Fibroblast of mammary gland (primary cell): ENCODE data around the gene TP53I11.

Experiments
- DNase-seq: peaks from one replicate; pipeline ENCODE4 v3.0.0-alpha.2; 2010; ENCODE audit warnings: low read depth
- H3K4me3 ChIP-seq: 2 replicates; pipeline ENCODE4 v1.5.1; 2011; ENCODE audit warnings: low read depth, mild to moderate bottlenecking, low read length, moderate library complexity; ENCODE audit not compliant: control insufficient read depth
- CTCF ChIP-seq: conservative IDR thresholded peaks from 2 replicates; pipeline ENCODE4 v1.5.1; 2011; ENCODE audit warnings: low read depth, low read length, inconsistent platforms; ENCODE audit not compliant: control insufficient read depth, insufficient read depth

Gene TP53I11

GRCh38 chr11:44950625-44951476, at the start of gene TP53I11:
Gene TP53I11, minus strand, starts transcription at chr11:44950883. Its CDS starts 12,548 bp downstream, at chr11:44938335.
- peak; percentile 57 for DNase-seq
- H3K4me3 ChIP-seq: peak within 1 kb of the TSS; percentile 70
- TF ChIP-seq CTCF: peak; percentile 21

GRCh38 chr11:44999068-44999467, 48.4 kb upstream of the TP53I11 start:
- no peak for TF ChIP-seq CTCF
- no peak overlapping the region for H3K4me3 ChIP-seq
- no peak for DNase-seq

- DNase-seq: no peak
- TF ChIP-seq CTCF: no peak
These were observed 47.4 kb upstream of the TP53I11 start for GRCh38 chr11:44998051-44998450.

GRCh38 chr11:44997566-44997965, 46.9 kb upstream of the TP53I11 start:
- no peak for DNase-seq
- no peak overlapping the region for H3K4me3 ChIP-seq

More at GRCh38 chr11:44998051-44998450, 47.4 kb upstream of the TP53I11 start:
- H3K4me3 ChIP-seq: no peak overlapping the region

GRCh38 chr11:44994753-44995152, 44.1 kb upstream of the TP53I11 start:
- TF ChIP-seq CTCF: no peak
- no peak for DNase-seq

More at GRCh38 chr11:44997566-44997965, 46.9 kb upstream of the TP53I11 start:
- no peak for TF ChIP-seq CTCF

GRCh38 chr11:44993971-44994704, 43.5 kb upstream of the TP53I11 start:
- no peak for TF ChIP-seq CTCF
- no peak overlapping the region for H3K4me3 ChIP-seq
- DNase-seq: no peak

More at GRCh38 chr11:44994753-44995152, 44.1 kb upstream of the TP53I11 start:
- H3K4me3 ChIP-seq: no peak overlapping the region
